ENCODE results near the gene SMARCA1.

Gene SMARCA1

GRCh38 chrX:129511689-129512088, 11.6 kb downstream of the SMARCA1 start:
- no peak for ATAC-seq
- no peak overlapping the region for H3K4me3 Mint-ChIP-seq
- no peaks in the 10 kb centered on the region for H3K4me1 Mint-ChIP-seq
- H3K27me3 Mint-ChIP-seq: peaks cover 11% of the 10 kb centered on the region
- H3K27ac Mint-ChIP-seq: no peak overlapping the region
- no peaks in the 10 kb centered on the region for H3K9me3 Mint-ChIP-seq
- no peaks in the 10 kb centered on the region for H3K36me3 Mint-ChIP-seq

GRCh38 chrX:129510331-129510730, 13.0 kb downstream of the SMARCA1 start:
- Mint-ChIP-seq H3K27me3 (peaks cover 11% of the 10 kb centered on the region), H3K27ac (no peak overlapping the region), H3K36me3 (no peaks in the 10 kb centered on the region), H3K4me1 (no peaks in the 10 kb centered on the region), H3K9me3 (no peaks in the 10 kb centered on the region), H3K4me3 (no peak overlapping the region)
- ATAC-seq: no peak

GRCh38 chrX:129497146-129497843, 26.0 kb downstream of the SMARCA1 start:
- no peaks in the 10 kb centered on the region for H3K36me3 Mint-ChIP-seq
- no peak overlapping the region for H3K4me3 Mint-ChIP-seq
- H3K9me3 Mint-ChIP-seq: no peaks in the 10 kb centered on the region
- no peak overlapping the region for H3K27ac Mint-ChIP-seq
- H3K4me1 Mint-ChIP-seq: no peaks in the 10 kb centered on the region
- no peak for ATAC-seq
- peaks cover 7% of the 10 kb centered on the region for H3K27me3 Mint-ChIP-seq

- no peaks in the 10 kb centered on the region for H3K36me3 Mint-ChIP-seq
- no peak overlapping the region for H3K4me3 Mint-ChIP-seq
These were observed 26.7 kb downstream of the SMARCA1 start for GRCh38 chrX:129496625-129497024.

GRCh38 chrX:129495900-129496299, 27.4 kb downstream of the SMARCA1 start:
- Mint-ChIP-seq H3K4me1 (no peaks in the 10 kb centered on the region), H3K27ac (no peak overlapping the region), H3K36me3 (no peaks in the 10 kb centered on the region), H3K27me3 (no peaks in the 10 kb centered on the region), H3K4me3 (no peak overlapping the region), H3K9me3 (no peaks in the 10 kb centered on the region)
- no peak for ATAC-seq

More at GRCh38 chrX:129496625-129497024, 26.7 kb downstream of the SMARCA1 start:
- no peaks in the 10 kb centered on the region for H3K9me3 Mint-ChIP-seq
- no peak overlapping the region for H3K27ac Mint-ChIP-seq
- H3K27me3 Mint-ChIP-seq: peaks cover under 1% of the 10 kb centered on the region
- no peaks in the 10 kb centered on the region for H3K4me1 Mint-ChIP-seq
- no peak for ATAC-seq

DNA sequence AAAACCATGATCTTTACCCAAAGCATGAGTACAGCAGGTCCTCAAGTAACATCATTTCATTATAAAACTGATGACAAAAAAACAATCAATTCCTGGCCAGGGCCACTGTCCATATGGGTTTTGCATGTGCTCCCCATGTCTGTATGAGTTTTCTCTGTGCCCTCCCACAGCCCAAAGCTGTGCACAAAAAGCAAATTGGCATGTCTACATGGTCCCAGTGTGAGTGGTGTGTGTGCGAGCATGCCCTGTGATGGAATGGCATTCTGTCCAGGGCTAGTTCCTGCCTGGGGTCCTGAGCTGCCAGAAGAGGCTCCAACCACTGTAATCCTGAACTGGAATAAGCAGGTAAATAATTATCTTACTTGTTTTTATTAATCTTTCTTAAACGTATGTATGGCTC, 28.4 kb downstream of the SMARCA1 start:
- H3K27me3 Mint-ChIP-seq: no peaks in the 10 kb centered on the region
- H3K9me3 Mint-ChIP-seq: no peaks in the 10 kb centered on the region
- H3K4me3 Mint-ChIP-seq: no peak overlapping the region
- H3K27ac Mint-ChIP-seq: no peak overlapping the region
- no peaks in the 10 kb centered on the region for H3K4me1 Mint-ChIP-seq
- ATAC-seq: no peak
- H3K36me3 Mint-ChIP-seq: no peaks in the 10 kb centered on the region

- H3K4me3 Mint-ChIP-seq: no peak overlapping the region
- no peaks in the 10 kb centered on the region for H3K4me1 Mint-ChIP-seq
- ATAC-seq: no peak
- H3K27me3 Mint-ChIP-seq: no peaks in the 10 kb centered on the region
- no peaks in the 10 kb centered on the region for H3K9me3 Mint-ChIP-seq
- H3K27ac Mint-ChIP-seq: no peak overlapping the region
- H3K36me3 Mint-ChIP-seq: no peaks in the 10 kb centered on the region
These were observed 29.6 kb downstream of the SMARCA1 start for GRCh38 chrX:129493643-129494042.

- no peaks in the 10 kb centered on the region for H3K4me1 Mint-ChIP-seq
- ATAC-seq: no peak
These were observed 33.0 kb downstream of the SMARCA1 start for GRCh38 chrX:129490330-129490729.

GRCh38 chrX:129488359-129488758, 34.9 kb downstream of the SMARCA1 start:
- no peaks in the 10 kb centered on the region for H3K36me3 Mint-ChIP-seq
- H3K27ac Mint-ChIP-seq: no peak overlapping the region
- no peak for ATAC-seq
- H3K9me3 Mint-ChIP-seq: no peaks in the 10 kb centered on the region
- H3K27me3 Mint-ChIP-seq: no peaks in the 10 kb centered on the region
- H3K4me1 Mint-ChIP-seq: no peaks in the 10 kb centered on the region
- no peak overlapping the region for H3K4me3 Mint-ChIP-seq

More at GRCh38 chrX:129490330-129490729, 33.0 kb downstream of the SMARCA1 start:
- H3K27ac Mint-ChIP-seq: no peak overlapping the region
- H3K9me3 Mint-ChIP-seq: no peaks in the 10 kb centered on the region
- no peak overlapping the region for H3K4me3 Mint-ChIP-seq
- H3K27me3 Mint-ChIP-seq: no peaks in the 10 kb centered on the region
- H3K36me3 Mint-ChIP-seq: no peaks in the 10 kb centered on the region

GRCh38 chrX:129480889-129481288, 42.4 kb downstream of the SMARCA1 start:
- Mint-ChIP-seq H3K4me3 (no peak overlapping the region), H3K36me3 (no peaks in the 10 kb centered on the region), H3K4me1 (no peaks in the 10 kb centered on the region), H3K27ac (no peak overlapping the region), H3K9me3 (no peaks in the 10 kb centered on the region), H3K27me3 (peaks cover 6% of the 10 kb centered on the region)
- ATAC-seq: no peak

DNA sequence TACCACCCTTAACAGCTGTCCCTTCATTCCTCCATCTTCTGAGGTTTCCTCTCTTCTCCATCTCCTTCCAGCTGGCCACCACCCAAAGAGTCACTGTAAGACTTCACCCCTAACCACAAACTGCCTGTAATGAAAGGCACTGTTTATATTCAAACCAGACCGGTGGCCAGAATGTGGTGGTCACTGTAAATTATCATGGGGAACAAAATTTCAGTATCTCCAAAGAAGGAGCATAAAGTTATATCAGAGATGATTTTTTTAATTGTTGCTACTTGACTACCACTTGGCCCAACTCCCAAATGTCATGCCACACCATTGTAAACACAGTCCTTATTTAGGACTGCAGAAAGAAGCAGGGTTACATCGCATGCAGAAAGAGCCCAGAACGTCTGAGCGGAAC, 44.8 kb downstream of the SMARCA1 start:
- Mint-ChIP-seq H3K36me3 (no peaks in the 10 kb centered on the region), H3K4me3 (no peak overlapping the region), H3K9me3 (no peaks in the 10 kb centered on the region), H3K27ac (no peak overlapping the region), H3K4me1 (no peaks in the 10 kb centered on the region), H3K27me3 (peaks cover 6% of the 10 kb centered on the region)
- ATAC-seq: no peak

GRCh38 chrX:129472116-129472515, 51.2 kb downstream of the SMARCA1 start:
- Mint-ChIP-seq H3K4me3 (no peak overlapping the region), H3K36me3 (no peaks in the 10 kb centered on the region), H3K4me1 (no peaks in the 10 kb centered on the region), H3K27me3 (no peaks in the 10 kb centered on the region), H3K9me3 (no peaks in the 10 kb centered on the region), H3K27ac (no peak overlapping the region)
- no peak for ATAC-seq

- Mint-ChIP-seq H3K4me1 (no peaks in the 10 kb centered on the region), H3K36me3 (no peaks in the 10 kb centered on the region), H3K27ac (no peak overlapping the region), H3K27me3 (no peaks in the 10 kb centered on the region), H3K9me3 (no peaks in the 10 kb centered on the region), H3K4me3 (no peak overlapping the region)
- ATAC-seq: no peak
These were observed 60.6 kb downstream of the SMARCA1 start for GRCh38 chrX:129462707-129463106.

- no peak overlapping the region for H3K27ac Mint-ChIP-seq
- H3K9me3 Mint-ChIP-seq: no peaks in the 10 kb centered on the region
- H3K4me3 Mint-ChIP-seq: no peak overlapping the region
- no peaks in the 10 kb centered on the region for H3K4me1 Mint-ChIP-seq
- H3K27me3 Mint-ChIP-seq: no peaks in the 10 kb centered on the region
- no peak for ATAC-seq
- no peaks in the 10 kb centered on the region for H3K36me3 Mint-ChIP-seq
These were observed 61.4 kb downstream of the SMARCA1 start for GRCh38 chrX:129461801-129462456.

DNA sequence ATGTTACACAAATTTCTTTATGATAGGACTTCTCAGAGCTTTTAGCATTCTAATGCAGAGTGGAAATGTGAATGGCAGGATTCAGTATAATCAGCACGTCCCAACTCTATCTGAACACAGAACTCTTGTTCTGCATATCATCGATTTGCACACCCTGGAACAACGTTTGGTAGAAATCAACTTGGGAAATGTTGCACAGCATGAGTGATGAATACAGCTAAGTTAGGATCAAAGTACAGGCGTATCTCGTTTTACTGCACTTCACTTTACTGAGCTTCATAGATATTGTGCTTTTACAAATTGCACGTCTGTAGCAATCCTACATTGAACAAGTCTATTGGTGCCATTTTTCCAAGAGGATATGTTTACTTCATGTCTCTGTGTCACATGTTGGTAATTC, 70.8 kb downstream of the SMARCA1 start:
- H3K4me3 Mint-ChIP-seq: no peak overlapping the region
- H3K9me3 Mint-ChIP-seq: peaks cover 2% of the 10 kb centered on the region
- no peak for ATAC-seq
- H3K27me3 Mint-ChIP-seq: peaks cover 10% of the 10 kb centered on the region
- H3K36me3 Mint-ChIP-seq: no peaks in the 10 kb centered on the region
- no peaks in the 10 kb centered on the region for H3K4me1 Mint-ChIP-seq
- H3K27ac Mint-ChIP-seq: no peak overlapping the region

DNA sequence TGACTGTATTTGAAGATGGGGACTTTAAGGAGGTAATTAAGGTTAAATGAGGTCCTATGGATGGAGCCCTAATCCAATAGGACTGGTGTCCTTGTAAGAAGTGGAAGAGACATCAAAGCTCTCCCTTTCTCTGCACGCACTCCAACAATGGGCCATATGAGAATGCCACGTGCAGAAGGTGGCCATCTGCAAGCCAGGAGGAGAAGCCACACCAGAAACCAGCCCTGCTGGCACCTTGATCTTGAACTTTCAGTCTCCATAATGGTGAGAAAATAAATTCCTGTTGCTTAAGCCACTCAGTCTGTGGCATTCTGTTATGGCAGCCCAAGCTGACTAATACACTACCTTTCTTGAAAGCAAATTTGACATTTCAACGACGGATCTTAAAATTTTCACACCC, 73.2 kb downstream of the SMARCA1 start:
- H3K36me3 Mint-ChIP-seq: no peaks in the 10 kb centered on the region
- peaks cover 10% of the 10 kb centered on the region for H3K27me3 Mint-ChIP-seq
- H3K4me3 Mint-ChIP-seq: no peak overlapping the region
- ATAC-seq: no peak
- peaks cover 2% of the 10 kb centered on the region for H3K9me3 Mint-ChIP-seq
- no peak overlapping the region for H3K27ac Mint-ChIP-seq
- H3K4me1 Mint-ChIP-seq: no peaks in the 10 kb centered on the region

All from stimulated activated memory B cell treated with anti-CD40 and anti-IgM and Interleukin-4, amounts not matched to agents 10 μg/mL and 1 μg/mL and 100 μg/mL, for 72 hours (primary cell).